GM19468 (cell line): ENCODE results near the gene CLGN.

Source experiments
- ATAC-seq: cut with Tn5 transposase; IDR thresholded peaks from one replicate; pipeline ENCODE4 v1.9.1; 2021; ENCODE audit warnings: mild to moderate bottlenecking, moderate library complexity, moderate number of reproducible peaks; ENCODE audit not compliant: unreplicated experiment; ENCODE audit errors: extremely low read depth

The CLGN gene

DNA sequence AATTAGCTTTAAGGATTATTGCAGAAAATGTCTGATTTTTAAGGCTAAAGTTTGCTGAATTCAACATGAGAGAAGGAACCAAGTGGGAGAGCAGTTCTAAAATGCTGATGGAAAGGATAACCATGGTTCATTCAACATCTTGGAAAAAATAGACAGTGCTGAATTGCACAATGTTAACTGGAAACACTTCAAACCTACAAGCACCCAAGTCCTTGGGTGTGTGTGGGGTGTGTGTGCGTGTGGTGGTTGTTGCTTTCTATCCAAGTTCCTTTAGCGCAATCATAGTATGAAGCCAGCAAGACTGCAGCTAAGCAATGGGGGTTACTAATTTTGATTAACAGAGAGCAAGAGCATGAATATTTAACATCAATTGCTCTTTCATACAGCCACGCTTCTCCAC lies 83.3 kb downstream of the CLGN start:
- no peak for ATAC-seq

DNA sequence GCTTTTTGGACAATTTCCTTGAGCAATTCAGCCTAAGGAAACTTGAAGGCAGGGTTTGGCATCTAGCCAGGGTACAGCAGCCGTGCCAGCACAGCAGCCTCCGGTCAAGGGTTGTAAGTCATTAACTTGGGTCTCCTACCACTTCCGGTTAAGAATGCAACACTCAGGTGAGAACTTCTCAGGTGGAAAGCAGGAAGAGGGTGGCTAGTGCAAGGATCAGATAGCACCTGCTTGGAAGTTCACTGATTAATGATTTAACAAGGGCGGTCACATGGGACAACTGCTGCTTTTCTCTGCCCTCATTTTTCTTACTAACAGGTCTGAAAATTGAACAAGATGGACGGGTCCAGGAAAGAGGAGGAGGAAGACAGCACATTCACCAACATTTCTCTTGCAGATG lies 84.1 kb downstream of the CLGN start:
- peak; percentile 57 for ATAC-seq

DNA sequence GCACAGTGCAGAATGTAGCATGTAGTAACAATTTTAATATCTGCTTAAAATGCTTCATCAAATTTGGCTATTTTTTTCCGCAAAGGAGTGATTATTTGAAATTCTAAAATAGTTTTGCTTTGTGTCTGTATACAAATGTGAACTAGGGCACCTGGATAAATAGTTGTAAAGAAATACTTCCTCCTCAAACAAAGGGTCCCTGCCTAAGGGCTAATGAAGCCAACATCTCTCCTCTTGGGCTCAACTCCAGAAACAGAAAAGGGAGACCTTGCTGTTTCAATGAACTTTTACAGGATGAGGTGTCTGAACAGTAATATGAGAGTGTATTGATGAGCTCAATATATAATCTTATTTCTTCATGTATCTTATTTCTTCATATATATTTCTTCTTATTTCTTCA lies 84.8 kb downstream of the CLGN start:
- no peak for ATAC-seq
